OCI-LY7 (cell line): ENCODE measurements around the gene ELN. TPM values are rescaled to one million over a fixed set of nuclear protein-coding genes. Genes with fewer than 3 reads are reported as not detected.
A peak's percentile ranks its signal among the peaks of the same experiment; 100 is the strongest.

ENCODE experiments used
- BruUV-seq: library from RNA; stranded (reverse); fragments of 400-500 nt; replicated peaks from 2 replicates; lab custom pipeline; 2021; lab: Mats Ljungman, UMichigan
- CTCF ChIA-PET: fragments of 300-600 bp; sonication (Branson Sonifier 250); formaldehyde crosslinking; loops from one replicate; lab custom pipeline; 2022; ENCODE audit warnings: antibody characterized with exemption; ENCODE audit not compliant: unreplicated experiment; lab: Charles Lee
- POLR2A ChIA-PET: fragments of 300-600 bp; sonication (Branson Sonifier 250); formaldehyde crosslinking; loops from one replicate; lab custom pipeline; 2022; ENCODE audit warnings: antibody characterized with exemption; lab: Charles Lee
- DNase-seq: peaks from one replicate; pipeline ENCODE4 v3.0.0-alpha.2; 2015; ENCODE audit warnings: low spot score
- H2AFZ ChIP-seq: fragments of 200-600 bp; sonication (generic), shearing (Covaris generic); 2 replicates; pipeline ENCODE4 v1.6.1; 2014; ENCODE audit warnings: mild to moderate bottlenecking, antibody characterized with exemption, low read length, moderate library complexity
- H3K27ac ChIP-seq: fragments of 200-600 bp; sonication (generic); 2 replicates; pipeline ENCODE4 v1.5.1; 2014; ENCODE audit warnings: mixed run types, low read depth, mild to moderate bottlenecking, moderate library complexity, low read length, inconsistent platforms; ENCODE audit not compliant: poor library complexity, severe bottlenecking
- H3K36me3 ChIP-seq: fragments of 200-600 bp; sonication (generic); 2 replicates; pipeline ENCODE4 v1.6.1; 2014; ENCODE audit warnings: mild to moderate bottlenecking, antibody characterized with exemption, low read length, moderate library complexity, mixed read lengths; ENCODE audit not compliant: insufficient read depth
- H3K4me1 ChIP-seq: fragments of 200-600 bp; sonication (generic); 2 replicates; pipeline ENCODE4 v1.5.1; 2014; ENCODE audit warnings: mild to moderate bottlenecking, low read length; ENCODE audit not compliant: insufficient read depth, poor library complexity, severe bottlenecking
- H3K4me2 ChIP-seq: fragments of 200-600 bp; sonication (generic); 2 replicates; pipeline ENCODE4 v1.6.1; 2014; ENCODE audit warnings: mild to moderate bottlenecking, low read length
- H3K4me3 ChIP-seq: fragments of 200-600 bp; sonication (generic); 2 replicates; pipeline ENCODE4 v1.5.1; 2014; ENCODE audit warnings: mild to moderate bottlenecking, low read depth, low read length; ENCODE audit not compliant: poor library complexity, severe bottlenecking
- H3K79me2 ChIP-seq: fragments of 200-600 bp; sonication (generic); 2 replicates; pipeline ENCODE4 v1.6.1; 2016; ENCODE audit warnings: low read depth, mild to moderate bottlenecking, low read length, moderate library complexity, mixed read lengths; ENCODE audit not compliant: insufficient read depth
- H3K9me2 ChIP-seq: fragments of 200-600 bp; sonication (generic); 2 replicates; pipeline ENCODE4 v1.6.1; 2016; ENCODE audit warnings: mild to moderate bottlenecking, low read length, mixed read lengths; ENCODE audit not compliant: insufficient read depth
- H3K9me3 ChIP-seq: fragments of 200-600 bp; sonication (generic); 2 replicates; pipeline ENCODE4 v1.6.1; 2014; ENCODE audit warnings: mild to moderate bottlenecking, mixed run types, low read length, mixed read lengths
- H4K20me1 ChIP-seq: fragments of 200-600 bp; sonication (generic); 2 replicates; pipeline ENCODE4 v1.6.1; 2014; ENCODE audit warnings: mild to moderate bottlenecking, antibody characterized with exemption, low read length, moderate library complexity, mixed read lengths; ENCODE audit not compliant: insufficient read depth
- CTCF ChIP-seq: fragments of 200-600 bp; sonication (generic); conservative IDR thresholded peaks from 2 replicates; pipeline ENCODE4 v1.5.1; 2014; ENCODE audit warnings: mild to moderate bottlenecking, antibody characterized with exemption, low read length, moderate library complexity, mixed read lengths
- EZH2phosphoT487 ChIP-seq: fragments of 200-600 bp; sonication (generic); IDR thresholded peaks from 2 replicates; pipeline ENCODE4 v1.6.1; 2018; ENCODE audit warnings: low read depth, borderline replicate concordance, mild to moderate bottlenecking, mixed run types, antibody characterized with exemption, low read length, moderate library complexity, mixed read lengths
- intact Hi-C: fragments of 100-400 bp; cut with micrococcal nuclease; formaldehyde crosslinking; loops from one replicate; pipeline ENCODE4 v1.10.0; 2022; ENCODE audit not compliant: unreplicated experiment
- total RNA-seq, 2 experiments: library from RNA; depleted of rRNA in 1 of 2; stranded (reverse); fragments of >200 nt in 1 of 2; shearing (Covaris generic) in 1 of 2; gene quantifications; 2 replicates each; pipeline ENCODE4 v1.2.3, GENCODE V29; 2014 to 2022

The ELN gene
- total RNA-seq, 2 experiments from 2014 or later, result not detected

DNA sequence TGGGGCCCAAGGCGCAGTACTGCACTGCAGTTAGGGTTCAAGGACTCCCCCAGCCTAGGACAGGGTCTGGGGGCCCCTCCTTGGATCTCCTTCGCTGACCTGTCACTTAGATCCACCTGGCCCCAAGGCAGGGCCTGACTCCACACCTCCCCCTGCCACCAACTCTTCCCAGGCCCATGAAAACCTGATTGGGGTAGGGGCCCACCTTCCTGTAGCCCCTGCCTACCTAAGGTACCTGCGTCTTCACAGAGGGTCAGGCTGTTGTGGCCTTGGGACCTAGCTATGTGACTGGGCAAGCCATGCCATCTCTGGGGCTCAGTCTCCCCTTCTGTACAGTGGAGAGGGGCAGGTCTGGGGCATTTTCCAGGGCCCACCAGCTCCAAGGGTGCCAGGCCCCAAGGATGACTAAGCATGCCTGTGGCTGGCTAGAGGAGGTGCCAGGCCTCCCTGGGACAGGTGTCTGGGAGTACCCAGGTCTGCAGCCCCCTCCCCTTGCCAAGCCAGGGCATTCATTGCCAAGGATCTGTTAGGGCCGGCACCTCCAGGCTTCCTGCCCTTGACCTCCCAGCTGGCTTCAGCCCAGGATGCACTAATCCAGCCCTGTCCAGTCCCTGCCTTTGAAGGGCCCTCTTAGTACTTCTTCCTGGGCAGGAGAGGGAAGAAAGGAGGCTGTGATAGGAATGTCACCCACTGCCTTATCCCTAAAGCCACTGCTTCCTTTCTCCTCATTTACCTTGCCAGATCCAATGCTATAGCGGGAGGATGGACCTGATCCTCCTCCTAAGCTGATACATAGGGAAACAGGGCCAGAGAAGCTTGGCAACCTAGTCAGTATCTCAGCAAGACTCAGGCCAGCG lies 57.0 kb downstream of the ELN start:
- no peak for DNase-seq
- ChIA-PET CTCF (no interaction called here), POLR2A (interaction anchor here (2.6 kb wide), 1 partner anchor 9 kb away, joined by 12 read pairs; no protein-coding TSS in a partner anchor)
- intact Hi-C loops, result loop anchor here (5.0 kb wide), 1 partner anchor 97 kb away; no protein-coding TSS in a partner anchor
- H3K36me3 ChIP-seq, result peaks cover 22% of the 10 kb centered on the region
- peak overlapping the region; percentile 80 for H3K4me2 ChIP-seq
- no peaks in the 10 kb centered on the region for H4K20me1 ChIP-seq
- no peaks in the 10 kb centered on the region for H3K9me3 ChIP-seq
- no peaks in the 10 kb centered on the region for H3K9me2 ChIP-seq
- H3K4me3 ChIP-seq, result peak overlapping the region; percentile 83
- no TSS peak for BruUV-seq
- TF ChIP-seq EZH2phosphoT487 (no peak), CTCF (no peak)
- H3K79me2 ChIP-seq, result peaks cover 8% of the 10 kb centered on the region; the same call in 1 of the 2 replicates
- H3K27ac ChIP-seq, result peak overlapping the region; percentile 9
- peaks cover 20% of the 10 kb centered on the region for H3K4me1 ChIP-seq
- no peak overlapping the region for H2AFZ ChIP-seq

GRCh38 chr7:74087791-74088453 lies 59.9 kb downstream of the ELN start:
- CTCF ChIA-PET, result no interaction called here
- no peak overlapping the region for H3K4me2 ChIP-seq
- no peaks in the 10 kb centered on the region for H4K20me1 ChIP-seq
- H3K4me1 ChIP-seq, result peaks cover 36% of the 10 kb centered on the region
- BruUV-seq, result no TSS peak
- H3K4me3 ChIP-seq, result no peak overlapping the region
- intact Hi-C loops, result no loop called here
- POLR2A ChIA-PET, result interaction anchor here (0.6 to 1.5 kb wide), 4 partner anchors 10 to 1538 kb away, joined by 3 to 5 read pairs (median 3); no protein-coding TSS in a partner anchor
- DNase-seq, result no peak
- peaks cover 8% of the 10 kb centered on the region; the same call in 1 of the 2 replicates for H3K79me2 ChIP-seq
- no peaks in the 10 kb centered on the region for H3K9me2 ChIP-seq
- no peak overlapping the region for H2AFZ ChIP-seq
- no peak overlapping the region for H3K27ac ChIP-seq
- H3K9me3 ChIP-seq, result no peaks in the 10 kb centered on the region
- TF ChIP-seq CTCF (no peak), EZH2phosphoT487 (no peak)
- H3K36me3 ChIP-seq, result peaks cover 26% of the 10 kb centered on the region
